Activated naive CD4-positive, alpha-beta T cell treated with anti-CD3 and anti-CD28 coated beads, Interleukin-2, amount 10 ng/mL, durations not matched to agents 7 days and 5 days (primary cell): ENCODE results near the gene ITIH5.
"Not testable (repeated sequence)": the region's sequence is repeated elsewhere in the genome, so short reads cannot be mapped to it uniquely, and the experiment has no call there.

Experiments
- CTCF ChIA-PET: fragments of 350-600 bp; sonication (Branson Sonifier 250); formaldehyde crosslinking; loops from one replicate; lab custom pipeline; 2021; ENCODE audit warnings: antibody characterized with exemption; lab: Charles Lee
- DNase-seq: peaks from one replicate; pipeline ENCODE4 v3.0.0-alpha.2; 2020
- H3K27ac Mint-ChIP-seq: one replicate; pipeline ENCODE4 v1.8.0; 2021; ENCODE audit warnings: mild to moderate bottlenecking, moderate library complexity, mixed read lengths
- H3K27me3 Mint-ChIP-seq: one replicate; pipeline ENCODE4 v1.8.0; 2021; ENCODE audit warnings: mild to moderate bottlenecking, mixed read lengths
- H3K36me3 Mint-ChIP-seq: one replicate; pipeline ENCODE4 v1.8.0; 2021; ENCODE audit warnings: mixed read lengths
- H3K4me1 Mint-ChIP-seq: one replicate; pipeline ENCODE4 v1.8.0; 2021; ENCODE audit warnings: mixed read lengths
- H3K4me3 Mint-ChIP-seq: one replicate; pipeline ENCODE4 v1.8.0; 2021; ENCODE audit warnings: mild to moderate bottlenecking, moderate library complexity, mixed read lengths
- H3K9me3 Mint-ChIP-seq: one replicate; pipeline ENCODE4 v1.8.0; 2021; ENCODE audit warnings: mixed read lengths

Gene ITIH5

GRCh38 chr10:7700577-7701125 lies 33.9 kb upstream of the ITIH5 start:
- no peak overlapping the region for H3K27ac Mint-ChIP-seq
- no peaks in the 10 kb centered on the region for H3K9me3 Mint-ChIP-seq
- DNase-seq, result no peak
- H3K4me3 Mint-ChIP-seq, result no peak overlapping the region
- H3K36me3 Mint-ChIP-seq, result no peaks in the 10 kb centered on the region
- CTCF ChIA-PET, result no interaction called here
- H3K27me3 Mint-ChIP-seq, result peaks cover 23% of the 10 kb centered on the region
- no peaks in the 10 kb centered on the region for H3K4me1 Mint-ChIP-seq

GRCh38 chr10:7697426-7697825 lies 30.7 kb upstream of the ITIH5 start:
- no peak overlapping the region for H3K27ac Mint-ChIP-seq
- peaks cover 5% of the 10 kb centered on the region for H3K9me3 Mint-ChIP-seq
- no peaks in the 10 kb centered on the region for H3K36me3 Mint-ChIP-seq
- peaks cover 18% of the 10 kb centered on the region for H3K27me3 Mint-ChIP-seq
- no peak for DNase-seq
- no peak overlapping the region for H3K4me3 Mint-ChIP-seq
- CTCF ChIA-PET, result interaction anchor here (2.7 kb wide), 1 partner anchor 10 kb away, joined by 15 read pairs; no protein-coding TSS in a partner anchor
- H3K4me1 Mint-ChIP-seq, result no peaks in the 10 kb centered on the region

GRCh38 chr10:7696545-7696944 lies 29.8 kb upstream of the ITIH5 start:
- Mint-ChIP-seq H3K9me3 (peaks cover 6% of the 10 kb centered on the region), H3K27ac (no peak overlapping the region), H3K36me3 (no peaks in the 10 kb centered on the region), H3K4me3 (no peak overlapping the region), H3K27me3 (peaks cover 11% of the 10 kb centered on the region), H3K4me1 (no peaks in the 10 kb centered on the region)
- DNase-seq, result no peak
- CTCF ChIA-PET, result no interaction called here

GRCh38 chr10:7693194-7693593 lies 26.4 kb upstream of the ITIH5 start:
- H3K4me3 Mint-ChIP-seq, H3K27ac Mint-ChIP-seq, H3K27me3 Mint-ChIP-seq, H3K36me3 Mint-ChIP-seq, H3K4me1 Mint-ChIP-seq, DNase-seq: not testable (repeated sequence)
- H3K9me3 Mint-ChIP-seq, result peaks cover 18% of the 10 kb centered on the region
- CTCF ChIA-PET, result interaction anchor here (0.7 kb wide), 1 partner anchor 883 kb away, joined by 3 read pairs; no protein-coding TSS in a partner anchor

- CTCF ChIA-PET, H3K27ac Mint-ChIP-seq, H3K4me3 Mint-ChIP-seq, H3K36me3 Mint-ChIP-seq, H3K27me3 Mint-ChIP-seq, DNase-seq, H3K4me1 Mint-ChIP-seq: not testable (repeated sequence)
- H3K9me3 Mint-ChIP-seq, result peaks cover 18% of the 10 kb centered on the region
Observed at GRCh38 chr10:7692368-7692767, 25.6 kb upstream of the ITIH5 start.

GRCh38 chr10:7690885-7691597 lies 24.3 kb upstream of the ITIH5 start:
- not testable (repeated sequence) for DNase-seq, H3K27ac Mint-ChIP-seq, H3K4me3 Mint-ChIP-seq, H3K36me3 Mint-ChIP-seq, H3K4me1 Mint-ChIP-seq
- Mint-ChIP-seq H3K9me3 (peaks cover 18% of the 10 kb centered on the region), H3K27me3 (peaks cover 16% of the 10 kb centered on the region)
- CTCF ChIA-PET, result interaction anchor here (0.9 kb wide), 1 partner anchor 14 kb away, joined by 3 read pairs; no protein-coding TSS in a partner anchor

GRCh38 chr10:7689591-7689990 lies 22.8 kb upstream of the ITIH5 start:
- peaks cover 18% of the 10 kb centered on the region for H3K9me3 Mint-ChIP-seq
- no peak for DNase-seq
- peaks cover 6% of the 10 kb centered on the region for H3K4me1 Mint-ChIP-seq
- no peaks in the 10 kb centered on the region for H3K36me3 Mint-ChIP-seq
- H3K27me3 Mint-ChIP-seq, result peaks cover 16% of the 10 kb centered on the region
- H3K4me3 Mint-ChIP-seq, result no peak overlapping the region
- no peak overlapping the region for H3K27ac Mint-ChIP-seq
- CTCF ChIA-PET, result interaction anchor here (4.2 to 5.0 kb wide), 2 partner anchors 162 to 164 kb away, joined by 18 to 74 read pairs; no protein-coding TSS in a partner anchor

GRCh38 chr10:7687228-7687907 lies 20.6 kb upstream of the ITIH5 start:
- DNase-seq, result peak; percentile 87
- Mint-ChIP-seq H3K4me1 (peaks cover 6% of the 10 kb centered on the region), H3K9me3 (peaks cover 13% of the 10 kb centered on the region), H3K36me3 (no peaks in the 10 kb centered on the region), H3K4me3 (no peak overlapping the region), H3K27ac (no peak overlapping the region), H3K27me3 (peaks cover 11% of the 10 kb centered on the region)
- CTCF ChIA-PET, result interaction anchor here (0.6 to 5.0 kb wide), 31 partner anchors 9 to 1616 kb away, joined by 3 to 74 read pairs (median 4); partner anchors contain the start of genes ATP5F1C, ITIH2 and KIN

- CTCF ChIA-PET, result interaction anchor here (0.6 to 5.0 kb wide), 29 partner anchors 8 to 1616 kb away, joined by 3 to 74 read pairs (median 4); partner anchors contain the start of genes ATP5F1C, ITIH2 and KIN
Observed at GRCh38 chr10:7686351-7687171, 19.8 kb upstream of the ITIH5 start.

GRCh38 chr10:7680078-7680477 lies 13.3 kb upstream of the ITIH5 start:
- H3K27ac Mint-ChIP-seq, H3K4me3 Mint-ChIP-seq, CTCF ChIA-PET, H3K9me3 Mint-ChIP-seq, H3K4me1 Mint-ChIP-seq, H3K36me3 Mint-ChIP-seq, DNase-seq: not testable (repeated sequence)
- H3K27me3 Mint-ChIP-seq, result peaks cover 36% of the 10 kb centered on the region

More at GRCh38 chr10:7686351-7687171, 19.8 kb upstream of the ITIH5 start:
- no peak overlapping the region for H3K4me3 Mint-ChIP-seq
- no peak for DNase-seq
- H3K9me3 Mint-ChIP-seq, result peaks cover 13% of the 10 kb centered on the region
- H3K27me3 Mint-ChIP-seq, result peaks cover 19% of the 10 kb centered on the region
- H3K36me3 Mint-ChIP-seq, result no peaks in the 10 kb centered on the region
- H3K4me1 Mint-ChIP-seq, result peaks cover 6% of the 10 kb centered on the region
- H3K27ac Mint-ChIP-seq, result no peak overlapping the region

- no peaks in the 10 kb centered on the region for H3K4me1 Mint-ChIP-seq
- CTCF ChIA-PET, result no interaction called here
- no peaks in the 10 kb centered on the region for H3K9me3 Mint-ChIP-seq
- DNase-seq, result no peak
- H3K36me3 Mint-ChIP-seq, result no peaks in the 10 kb centered on the region
- no peak overlapping the region for H3K4me3 Mint-ChIP-seq
- no peak overlapping the region for H3K27ac Mint-ChIP-seq
- peaks cover 40% of the 10 kb centered on the region for H3K27me3 Mint-ChIP-seq
Observed at GRCh38 chr10:7679256-7679655, 12.5 kb upstream of the ITIH5 start.

- no peak overlapping the region for H3K27ac Mint-ChIP-seq
- no peaks in the 10 kb centered on the region for H3K36me3 Mint-ChIP-seq
- peaks cover 3% of the 10 kb centered on the region for H3K4me1 Mint-ChIP-seq
- H3K4me3 Mint-ChIP-seq, result no peak overlapping the region
- CTCF ChIA-PET, result no interaction called here
- peaks cover 72% of the 10 kb centered on the region for H3K27me3 Mint-ChIP-seq
- H3K9me3 Mint-ChIP-seq, result no peaks in the 10 kb centered on the region
- DNase-seq, result no peak
Observed at GRCh38 chr10:7672341-7673134, 5.8 kb upstream of the ITIH5 start.

- H3K4me1 Mint-ChIP-seq, result peaks cover 8% of the 10 kb centered on the region
- DNase-seq, result no peak
- H3K4me3 Mint-ChIP-seq, result no peak overlapping the region
- peaks cover 73% of the 10 kb centered on the region for H3K27me3 Mint-ChIP-seq
- H3K36me3 Mint-ChIP-seq, result no peaks in the 10 kb centered on the region
- no peak overlapping the region for H3K27ac Mint-ChIP-seq
- no peaks in the 10 kb centered on the region for H3K9me3 Mint-ChIP-seq
- CTCF ChIA-PET, result interaction anchor here (0.6 to 1.1 kb wide), 2 partner anchors 145 to 319 kb away, joined by 3 to 4 read pairs; no protein-coding TSS in a partner anchor
Observed at GRCh38 chr10:7670157-7670556, 3.4 kb upstream of the ITIH5 start.
